H1 (cell line): Measurements from ENCODE around the gene PLEK. TPM values are rescaled to one million over a fixed set of nuclear protein-coding genes. Genes with fewer than 3 reads are reported as not detected.

Experiments
- CHD2 ChIP-seq: IDR thresholded peaks from 2 replicates; pipeline ENCODE4 v1.6.1; 2012; ENCODE audit warnings: low read length, improper control_type of control experiment
- KDM5A ChIP-seq: fragments of 200-600 bp; IDR thresholded peaks from 2 replicates; pipeline ENCODE4 v1.7.1; 2012; ENCODE audit warnings: mild to moderate bottlenecking, low read length, inconsistent platforms, mixed read lengths
- NANOG ChIP-seq: IDR thresholded peaks from 2 replicates; pipeline ENCODE4 v1.6.1; 2011; ENCODE audit warnings: low read length, low read depth, mild to moderate bottlenecking, inconsistent platforms; ENCODE audit not compliant: insufficient read depth, poor library complexity, severe bottlenecking
- RBBP5 ChIP-seq: IDR thresholded peaks from 2 replicates; pipeline ENCODE4 v1.7.1; 2012; ENCODE audit warnings: low read depth, mild to moderate bottlenecking, inconsistent platforms, low read length, moderate library complexity, borderline replicate concordance
- RNF2 ChIP-seq: fragments of 200-900, 300-1000 bp; sonication (generic); IDR thresholded peaks from 2 replicates; pipeline ENCODE4 v1.7.1; 2016; ENCODE audit warnings: borderline replicate concordance, low read depth, mild to moderate bottlenecking, antibody characterized with exemption, low read length; ENCODE audit not compliant: poor library complexity, severe bottlenecking; ENCODE audit errors: missing control alignments
- SRF ChIP-seq: IDR thresholded peaks from 2 replicates; pipeline ENCODE4 v1.6.1; 2011; ENCODE audit warnings: mild to moderate bottlenecking, low read depth, low read length, moderate library complexity
- polyA plus RNA-seq, 7 experiments: library from polyadenylated mRNA; depleted of rRNA in 3 of 7; stranded (reverse) in 5 of 7; unstranded in 2 of 7; fragments of >200 nt in 5 of 7; fragments of 200-250 nt in 2 of 7; gene quantifications; 1 replicate in 5 of 7; 2 replicates in 1 of 7; 4 replicates in 1 of 7; pipeline versions ENCODE4 v1.2.1 to v1.2.3, GENCODE V29; 2011 to 2013; ENCODE audit warnings: missing spikeins in 2 of 7, mixed read lengths in 2 of 7
- total RNA-seq: library from RNA; stranded (reverse); fragmentation: NEBNext Ultra II Directional; extraction: Animal tissue kit (Norgen Biotek cat#: 25700); gene quantifications from 2 replicates; pipeline ENCODE4 v1.2.1, GENCODE V29; 2021
- TF ChIP-seq, protein P1 (sequence below): fragments of 300-600 bp; sonication (generic); IDR thresholded peaks from 2 replicates; pipeline ENCODE4 v1.7.1; 2012; ENCODE audit warnings: low read length, moderate library complexity, mild to moderate bottlenecking, inconsistent platforms; ENCODE audit not compliant: insufficient replicate concordance
- TF ChIP-seq, protein P2 (sequence below): IDR thresholded peaks from 2 replicates; pipeline ENCODE4 v1.6.1; 2012; ENCODE audit warnings: inconsistent platforms

Gene PLEK
- total and polyA plus RNA-seq, 2 of the 8 experiments (the other 6 are each of a cell fraction or from before 2014, with no cell fraction given) = not detected

DNA sequence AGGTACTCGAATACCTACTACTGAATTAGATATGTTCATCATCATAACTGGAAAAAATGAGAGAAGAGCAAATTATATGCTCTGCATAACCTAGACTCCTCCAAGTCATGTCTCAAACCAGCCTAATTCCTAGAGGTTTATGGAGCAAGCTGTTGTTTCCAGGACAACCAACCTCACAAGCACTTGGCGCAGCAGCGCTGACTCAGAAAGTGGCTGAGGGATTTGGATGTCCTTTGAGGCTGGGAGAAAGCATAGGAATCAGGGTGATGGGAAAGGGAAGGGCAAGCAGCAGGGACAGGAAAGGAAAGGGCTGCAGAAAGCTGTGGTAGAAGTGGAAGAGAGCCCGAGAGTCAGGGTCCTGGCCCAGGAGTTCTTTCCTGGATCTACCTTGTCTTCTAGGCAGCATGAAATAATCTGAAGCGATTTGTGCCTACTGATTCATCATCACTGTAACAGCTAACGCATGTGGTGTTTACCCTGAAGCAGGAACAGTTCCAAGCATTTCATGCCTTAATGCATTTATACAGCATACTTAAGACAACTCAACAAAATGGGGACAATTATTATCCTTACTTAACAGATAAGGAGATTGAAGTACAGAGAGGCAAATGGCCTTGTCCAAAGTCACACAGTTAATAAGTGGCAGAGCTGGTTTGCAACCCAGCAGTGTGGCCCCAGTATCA lies 3.7 kb downstream of the PLEK start (continued):
- TF ChIP-seq, protein P1, sequence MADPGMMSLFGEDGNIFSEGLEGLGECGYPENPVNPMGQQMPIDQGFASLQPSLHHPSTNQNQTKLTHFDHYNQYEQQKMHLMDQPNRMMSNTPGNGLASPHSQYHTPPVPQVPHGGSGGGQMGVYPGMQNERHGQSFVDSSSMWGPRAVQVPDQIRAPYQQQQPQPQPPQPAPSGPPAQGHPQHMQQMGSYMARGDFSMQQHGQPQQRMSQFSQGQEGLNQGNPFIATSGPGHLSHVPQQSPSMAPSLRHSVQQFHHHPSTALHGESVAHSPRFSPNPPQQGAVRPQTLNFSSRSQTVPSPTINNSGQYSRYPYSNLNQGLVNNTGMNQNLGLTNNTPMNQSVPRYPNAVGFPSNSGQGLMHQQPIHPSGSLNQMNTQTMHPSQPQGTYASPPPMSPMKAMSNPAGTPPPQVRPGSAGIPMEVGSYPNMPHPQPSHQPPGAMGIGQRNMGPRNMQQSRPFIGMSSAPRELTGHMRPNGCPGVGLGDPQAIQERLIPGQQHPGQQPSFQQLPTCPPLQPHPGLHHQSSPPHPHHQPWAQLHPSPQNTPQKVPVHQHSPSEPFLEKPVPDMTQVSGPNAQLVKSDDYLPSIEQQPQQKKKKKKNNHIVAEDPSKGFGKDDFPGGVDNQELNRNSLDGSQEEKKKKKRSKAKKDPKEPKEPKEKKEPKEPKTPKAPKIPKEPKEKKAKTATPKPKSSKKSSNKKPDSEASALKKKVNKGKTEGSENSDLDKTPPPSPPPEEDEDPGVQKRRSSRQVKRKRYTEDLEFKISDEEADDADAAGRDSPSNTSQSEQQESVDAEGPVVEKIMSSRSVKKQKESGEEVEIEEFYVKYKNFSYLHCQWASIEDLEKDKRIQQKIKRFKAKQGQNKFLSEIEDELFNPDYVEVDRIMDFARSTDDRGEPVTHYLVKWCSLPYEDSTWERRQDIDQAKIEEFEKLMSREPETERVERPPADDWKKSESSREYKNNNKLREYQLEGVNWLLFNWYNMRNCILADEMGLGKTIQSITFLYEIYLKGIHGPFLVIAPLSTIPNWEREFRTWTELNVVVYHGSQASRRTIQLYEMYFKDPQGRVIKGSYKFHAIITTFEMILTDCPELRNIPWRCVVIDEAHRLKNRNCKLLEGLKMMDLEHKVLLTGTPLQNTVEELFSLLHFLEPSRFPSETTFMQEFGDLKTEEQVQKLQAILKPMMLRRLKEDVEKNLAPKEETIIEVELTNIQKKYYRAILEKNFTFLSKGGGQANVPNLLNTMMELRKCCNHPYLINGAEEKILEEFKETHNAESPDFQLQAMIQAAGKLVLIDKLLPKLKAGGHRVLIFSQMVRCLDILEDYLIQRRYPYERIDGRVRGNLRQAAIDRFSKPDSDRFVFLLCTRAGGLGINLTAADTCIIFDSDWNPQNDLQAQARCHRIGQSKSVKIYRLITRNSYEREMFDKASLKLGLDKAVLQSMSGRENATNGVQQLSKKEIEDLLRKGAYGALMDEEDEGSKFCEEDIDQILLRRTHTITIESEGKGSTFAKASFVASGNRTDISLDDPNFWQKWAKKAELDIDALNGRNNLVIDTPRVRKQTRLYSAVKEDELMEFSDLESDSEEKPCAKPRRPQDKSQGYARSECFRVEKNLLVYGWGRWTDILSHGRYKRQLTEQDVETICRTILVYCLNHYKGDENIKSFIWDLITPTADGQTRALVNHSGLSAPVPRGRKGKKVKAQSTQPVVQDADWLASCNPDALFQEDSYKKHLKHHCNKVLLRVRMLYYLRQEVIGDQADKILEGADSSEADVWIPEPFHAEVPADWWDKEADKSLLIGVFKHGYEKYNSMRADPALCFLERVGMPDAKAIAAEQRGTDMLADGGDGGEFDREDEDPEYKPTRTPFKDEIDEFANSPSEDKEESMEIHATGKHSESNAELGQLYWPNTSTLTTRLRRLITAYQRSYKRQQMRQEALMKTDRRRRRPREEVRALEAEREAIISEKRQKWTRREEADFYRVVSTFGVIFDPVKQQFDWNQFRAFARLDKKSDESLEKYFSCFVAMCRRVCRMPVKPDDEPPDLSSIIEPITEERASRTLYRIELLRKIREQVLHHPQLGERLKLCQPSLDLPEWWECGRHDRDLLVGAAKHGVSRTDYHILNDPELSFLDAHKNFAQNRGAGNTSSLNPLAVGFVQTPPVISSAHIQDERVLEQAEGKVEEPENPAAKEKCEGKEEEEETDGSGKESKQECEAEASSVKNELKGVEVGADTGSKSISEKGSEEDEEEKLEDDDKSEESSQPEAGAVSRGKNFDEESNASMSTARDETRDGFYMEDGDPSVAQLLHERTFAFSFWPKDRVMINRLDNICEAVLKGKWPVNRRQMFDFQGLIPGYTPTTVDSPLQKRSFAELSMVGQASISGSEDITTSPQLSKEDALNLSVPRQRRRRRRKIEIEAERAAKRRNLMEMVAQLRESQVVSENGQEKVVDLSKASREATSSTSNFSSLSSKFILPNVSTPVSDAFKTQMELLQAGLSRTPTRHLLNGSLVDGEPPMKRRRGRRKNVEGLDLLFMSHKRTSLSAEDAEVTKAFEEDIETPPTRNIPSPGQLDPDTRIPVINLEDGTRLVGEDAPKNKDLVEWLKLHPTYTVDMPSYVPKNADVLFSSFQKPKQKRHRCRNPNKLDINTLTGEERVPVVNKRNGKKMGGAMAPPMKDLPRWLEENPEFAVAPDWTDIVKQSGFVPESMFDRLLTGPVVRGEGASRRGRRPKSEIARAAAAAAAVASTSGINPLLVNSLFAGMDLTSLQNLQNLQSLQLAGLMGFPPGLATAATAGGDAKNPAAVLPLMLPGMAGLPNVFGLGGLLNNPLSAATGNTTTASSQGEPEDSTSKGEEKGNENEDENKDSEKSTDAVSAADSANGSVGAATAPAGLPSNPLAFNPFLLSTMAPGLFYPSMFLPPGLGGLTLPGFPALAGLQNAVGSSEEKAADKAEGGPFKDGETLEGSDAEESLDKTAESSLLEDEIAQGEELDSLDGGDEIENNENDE = no peak
- no peak for TF ChIP-seq CHD2
- no peak for TF ChIP-seq SRF
- TF ChIP-seq NANOG = no peak
- no peak for TF ChIP-seq RBBP5
- TF ChIP-seq RNF2 = no peak
- TF ChIP-seq, protein P2, sequence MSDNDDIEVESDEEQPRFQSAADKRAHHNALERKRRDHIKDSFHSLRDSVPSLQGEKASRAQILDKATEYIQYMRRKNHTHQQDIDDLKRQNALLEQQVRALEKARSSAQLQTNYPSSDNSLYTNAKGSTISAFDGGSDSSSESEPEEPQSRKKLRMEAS = no peak
- no peak for TF ChIP-seq KDM5A
